Mesendoderm (in vitro differentiated cells): Measurements from ENCODE around the gene ST6GAL1.
"Not testable (repeated sequence)": the region's sequence is repeated elsewhere in the genome, so short reads cannot be mapped to it uniquely, and the experiment has no call there.

Experiments used
- DNase-seq: peaks from one replicate; pipeline ENCODE4 v3.0.0; 2013
- H2AK5ac ChIP-seq: 2 replicates; pipeline ENCODE4 v1.6.1; 2013; ENCODE audit warnings: low read length, inconsistent platforms
- H2BK120ac ChIP-seq: 2 replicates; pipeline ENCODE4 v1.6.1; 2013; ENCODE audit warnings: low read depth, mild to moderate bottlenecking, low read length, moderate library complexity, mixed read lengths
- H2BK15ac ChIP-seq: replicated peaks from 2 replicates; pipeline ENCODE4 v1.6.1; 2013; ENCODE audit warnings: low read depth, mild to moderate bottlenecking, moderate library complexity
- H2BK5ac ChIP-seq: 2 replicates; pipeline ENCODE4 v1.6.1; 2013; ENCODE audit warnings: low read length, inconsistent platforms
- H3K18ac ChIP-seq: 2 replicates; pipeline ENCODE4 v1.6.1; 2013; ENCODE audit warnings: mild to moderate bottlenecking, low read length, mixed read lengths
- H3K23ac ChIP-seq: one replicate; pipeline ENCODE4 v1.6.1; 2013; ENCODE audit warnings: low read length
- H3K27ac ChIP-seq: 2 replicates; pipeline ENCODE4 v1.5.1; 2013; ENCODE audit warnings: low read depth, mild to moderate bottlenecking, inconsistent platforms, low read length, moderate library complexity
- H3K27me3 ChIP-seq: 2 replicates; pipeline ENCODE4 v1.6.1; 2013; ENCODE audit warnings: low read length, control low read depth, mild to moderate bottlenecking, inconsistent platforms; ENCODE audit not compliant: insufficient read depth, poor library complexity
- H3K36me3 ChIP-seq: 2 replicates; pipeline ENCODE4 v1.6.1; 2013; ENCODE audit warnings: low read length, inconsistent platforms; ENCODE audit not compliant: control insufficient read depth, insufficient read depth
- H3K4ac ChIP-seq: one replicate; pipeline ENCODE4 v1.6.1; 2013; ENCODE audit warnings: low read depth, mild to moderate bottlenecking, low read length, moderate library complexity
- H3K4me1 ChIP-seq: 2 replicates; pipeline ENCODE4 v1.6.1; 2013; ENCODE audit warnings: low read depth, low read length, inconsistent platforms; ENCODE audit not compliant: control insufficient read depth
- H3K4me2 ChIP-seq: 2 replicates; pipeline ENCODE4 v1.6.1; 2013; ENCODE audit warnings: low read length
- H3K4me3 ChIP-seq: 2 replicates; pipeline ENCODE4 v1.5.1; 2013; ENCODE audit warnings: mild to moderate bottlenecking, low read length
- H3K56ac ChIP-seq: one replicate; pipeline ENCODE4 v1.6.1; 2013; ENCODE audit warnings: low read length
- H3K79me1 ChIP-seq: 2 replicates; pipeline ENCODE4 v1.6.1; 2013; ENCODE audit warnings: low read length, inconsistent platforms
- H3K79me2 ChIP-seq: 2 replicates; pipeline ENCODE4 v1.6.1; 2013; ENCODE audit warnings: mild to moderate bottlenecking, low read length; ENCODE audit not compliant: control insufficient read depth, insufficient read depth
- H3K9ac ChIP-seq: 2 replicates; pipeline ENCODE4 v1.6.1; 2013; ENCODE audit warnings: low read length, inconsistent platforms
- H4K5ac ChIP-seq: one replicate; pipeline ENCODE4 v1.6.1; 2013; ENCODE audit warnings: low read length
- H4K8ac ChIP-seq: one replicate; pipeline ENCODE4 v1.6.1; 2013; ENCODE audit warnings: low read depth, mild to moderate bottlenecking, control low read depth, low read length, moderate library complexity
- WGBS: extraction: QIAGEN DNeasy Blood & Tissue Kit; methylation state at CpG from one replicate; pipeline ENCODE4 v1.1.7; 2013; ENCODE audit warnings: low lambda C conversion rate, missing lambda C conversion rate; ENCODE audit not compliant: insufficient coverage; ENCODE audit errors: extremely low coverage; 5-methylcytosine and 5-hydroxymethylcytosine counted together

ST6GAL1 gene

DNA sequence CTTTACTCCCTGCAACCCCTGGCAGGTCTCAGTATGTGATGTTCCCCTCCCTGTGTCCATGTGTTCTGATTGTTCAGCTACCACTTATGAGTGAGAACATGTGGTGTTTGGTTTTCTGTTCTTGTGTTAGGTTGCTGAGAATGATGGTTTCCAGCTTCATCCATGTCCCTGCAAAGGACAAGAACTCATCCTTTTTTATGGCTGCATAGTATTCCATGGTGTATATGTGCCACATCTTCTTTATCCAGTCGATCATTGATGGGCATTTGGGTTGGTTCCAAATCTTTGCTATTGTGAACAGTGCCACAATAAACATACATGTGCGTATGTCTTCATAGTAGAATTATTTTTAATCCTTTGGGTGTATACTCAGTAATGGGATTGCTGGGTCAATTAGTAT, 26.6 kb upstream of the ST6GAL1 start:
- not testable (repeated sequence) for H3K9ac ChIP-seq, H3K4ac ChIP-seq, H3K56ac ChIP-seq, H2BK15ac ChIP-seq, H2AK5ac ChIP-seq, H4K5ac ChIP-seq, H3K18ac ChIP-seq, H3K4me3 ChIP-seq, H2BK120ac ChIP-seq, H3K4me2 ChIP-seq, H3K23ac ChIP-seq, H3K79me1 ChIP-seq, H3K36me3 ChIP-seq, H2BK5ac ChIP-seq, H3K27ac ChIP-seq, H3K4me1 ChIP-seq, H3K79me2 ChIP-seq, H3K27me3 ChIP-seq, H4K8ac ChIP-seq, DNase-seq
- no CpG with 5 or more reads among the region's 2 CpGs for WGBS

DNA sequence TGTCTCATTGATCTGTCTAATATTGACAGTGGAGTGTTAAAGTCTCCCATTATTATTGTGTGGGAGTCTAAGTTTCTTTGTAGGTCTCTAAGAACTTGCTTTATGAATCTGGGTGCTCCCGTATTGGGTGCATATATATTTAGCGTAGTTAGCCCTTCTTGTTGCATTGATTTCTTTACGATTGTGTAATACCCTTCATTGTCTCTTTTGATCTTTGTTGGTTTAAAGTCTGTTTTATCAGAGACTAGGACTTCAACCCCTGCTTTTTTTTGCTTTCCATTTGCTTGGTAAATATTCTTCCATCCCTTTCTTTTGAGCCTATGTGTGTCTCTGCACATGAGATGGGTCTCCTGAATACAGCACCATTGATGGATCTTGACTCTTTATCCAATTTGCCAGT, 23.3 kb upstream of the ST6GAL1 start:
- H2BK15ac ChIP-seq, result not testable (repeated sequence)

GRCh38 chr3:186909078-186909853, 21.1 kb upstream of the ST6GAL1 start:
- Histone ChIP-seq H2BK15ac (no peak overlapping the region), H3K9ac (no peak overlapping the region), H2BK120ac (no peak overlapping the region), H3K18ac (no peak overlapping the region), H4K5ac (no peak overlapping the region), H3K79me1 (no peaks in the 10 kb centered on the region), H3K23ac (peak overlapping the region; percentile 83), H3K4ac (no peak overlapping the region), H3K4me1 (no peaks in the 10 kb centered on the region), H3K56ac (peak overlapping the region; percentile 35), H4K8ac (no peak overlapping the region), H2AK5ac (no peak overlapping the region), H3K27me3 (no peaks in the 10 kb centered on the region), H3K79me2 (no peaks in the 10 kb centered on the region), H3K4me3 (no peak overlapping the region), H3K4me2 (no peak overlapping the region), H3K36me3 (no peaks in the 10 kb centered on the region), H3K27ac (peak overlapping the region; percentile 14), H2BK5ac (peak overlapping the region; percentile 23)
- peak; percentile 57 for DNase-seq
- WGBS, result no CpG with 5 or more reads among the region's 17 CpGs

More for the DNA sequence above, 23.3 kb upstream of the ST6GAL1 start:
- not testable (repeated sequence) for H3K56ac ChIP-seq, H3K4me2 ChIP-seq, H4K8ac ChIP-seq, H3K27ac ChIP-seq, H2BK5ac ChIP-seq, H3K4ac ChIP-seq, H2AK5ac ChIP-seq, H4K5ac ChIP-seq, H3K36me3 ChIP-seq, DNase-seq, H3K79me1 ChIP-seq, H3K18ac ChIP-seq, H3K4me3 ChIP-seq, H3K9ac ChIP-seq, H2BK120ac ChIP-seq, H3K27me3 ChIP-seq, H3K79me2 ChIP-seq, H3K23ac ChIP-seq, H3K4me1 ChIP-seq
- no CpG with 5 or more reads among the region's 3 CpGs for WGBS

- Histone ChIP-seq H3K4me1 (peaks cover 2% of the 10 kb centered on the region), H3K23ac (no peak overlapping the region), H3K4me3 (no peak overlapping the region), H2BK5ac (no peak overlapping the region), H3K9ac (no peak overlapping the region), H3K79me2 (no peaks in the 10 kb centered on the region), H2BK15ac (no peak overlapping the region), H3K27ac (no peak overlapping the region), H3K56ac (peak overlapping the region; percentile 17), H3K79me1 (no peaks in the 10 kb centered on the region), H4K8ac (no peak overlapping the region), H3K4me2 (no peak overlapping the region), H3K36me3 (no peaks in the 10 kb centered on the region), H3K27me3 (no peaks in the 10 kb centered on the region), H3K18ac (no peak overlapping the region), H4K5ac (no peak overlapping the region), H2AK5ac (no peak overlapping the region), H2BK120ac (no peak overlapping the region), H3K4ac (no peak overlapping the region)
- peak; percentile 56 for DNase-seq
- no CpG with 5 or more reads among the region's 11 CpGs for WGBS
Observed at GRCh38 chr3:186915806-186916796, 14.2 kb upstream of the ST6GAL1 start.

- no peak overlapping the region for H2AK5ac ChIP-seq
- no peak overlapping the region for H3K18ac ChIP-seq
- H3K79me1 ChIP-seq, result no peaks in the 10 kb centered on the region
- no peaks in the 10 kb centered on the region for H3K27me3 ChIP-seq
- no peak overlapping the region for H2BK15ac ChIP-seq
- H3K23ac ChIP-seq, result no peak overlapping the region
- no peak overlapping the region for H2BK120ac ChIP-seq
- no peak overlapping the region for H4K8ac ChIP-seq
- no peak overlapping the region for H3K27ac ChIP-seq
- no peak overlapping the region for H2BK5ac ChIP-seq
- H3K56ac ChIP-seq, result no peak overlapping the region
- WGBS, result no CpG with 5 or more reads among the region's 4 CpGs
- H4K5ac ChIP-seq, result no peak overlapping the region
- H3K9ac ChIP-seq, result no peak overlapping the region
- no peaks in the 10 kb centered on the region for H3K79me2 ChIP-seq
- no peaks in the 10 kb centered on the region for H3K36me3 ChIP-seq
- H3K4ac ChIP-seq, result no peak overlapping the region
- H3K4me1 ChIP-seq, result peaks cover 2% of the 10 kb centered on the region
- H3K4me3 ChIP-seq, result no peak overlapping the region
- no peak overlapping the region for H3K4me2 ChIP-seq
- no peak for DNase-seq
Observed at GRCh38 chr3:186917512-186918312, 12.6 kb upstream of the ST6GAL1 start.
